Endothelial cell of umbilical vein (primary cell): ENCODE measurements around the gene KPNA5. TPM values are rescaled to one million over a fixed set of nuclear protein-coding genes. Genes with fewer than 3 reads are reported as not detected.

Source experiments
- BruUV-seq: library from RNA; stranded (reverse); fragments of 400-500 nt; replicated peaks from 2 replicates; lab custom pipeline; 2021; lab: Mats Ljungman, UMichigan
- CTCF ChIA-PET: fragments of 300-600, 350-600 bp; sonication (Branson Sonifier 250); formaldehyde crosslinking; loops from one replicate; lab custom pipeline; 2021; ENCODE audit warnings: antibody characterized with exemption, inconsistent platforms; lab: Charles Lee
- POLR2A ChIA-PET: fragments of 300-600, 350-600 bp; sonication (Branson Sonifier 250); formaldehyde crosslinking; loops from one replicate; lab custom pipeline; 2021; ENCODE audit warnings: antibody characterized with exemption, inconsistent platforms; lab: Charles Lee
- DNase-seq: peaks from one replicate; pipeline ENCODE4 v3.0.0-alpha.2; 2011; ENCODE audit warnings: low read depth, low spot score
- FAIRE-seq: peaks from 2 replicates; lab custom pipeline; 2011; peaks lifted over from hg19 to GRCh38; lab: Jason Lieb, UNC
- H2AFZ ChIP-seq: 2 replicates; pipeline ENCODE4 v1.6.0; 2012; ENCODE audit warnings: low read depth, low read length, control low read depth, inconsistent platforms
- H3K27ac ChIP-seq: 2 replicates; pipeline ENCODE4 v1.5.1; 2011; ENCODE audit warnings: low read depth, mild to moderate bottlenecking, control low read depth, low read length, moderate library complexity; ENCODE audit not compliant: insufficient read depth
- H3K27me3 ChIP-seq, 2 experiments: 2 replicates each; pipeline versions ENCODE4 v1.6.0 to v1.6.1; 2011; ENCODE audit warnings: low read length in 2 of 2, mixed read lengths in 1 of 2; ENCODE audit not compliant: control insufficient read depth in 2 of 2, insufficient read depth in 2 of 2
- H3K36me3 ChIP-seq, 2 experiments: 2 replicates in 1 of 2; 3 replicates in 1 of 2; pipeline ENCODE4 v1.5.1; 2011; ENCODE audit warnings: low read length in 2 of 2, mild to moderate bottlenecking in 1 of 2, moderate library complexity in 1 of 2; ENCODE audit not compliant: control insufficient read depth in 2 of 2, insufficient read depth in 2 of 2; ENCODE audit errors: extremely low read depth in 1 of 2
- H3K4me1 ChIP-seq: 3 replicates; pipeline ENCODE4 v1.5.1; 2011; ENCODE audit warnings: mild to moderate bottlenecking, low read length; ENCODE audit not compliant: control insufficient read depth, insufficient read depth; ENCODE audit errors: extremely low read depth
- H3K4me2 ChIP-seq: 2 replicates; pipeline ENCODE4 v1.6.1; 2011; ENCODE audit warnings: low read length, control low read depth, mixed read lengths; ENCODE audit not compliant: insufficient read depth
- H3K4me3 ChIP-seq, 3 experiments: fragments of 200-600 bp in 1 of 3; sonication (generic), shearing (Covaris generic) in 1 of 3; replicated peaks in 1 of 3; 2 replicates each; pipeline ENCODE4 v1.5.1; 2011 to 2016; ENCODE audit warnings: control low read depth in 3 of 3, low read length in 3 of 3, mild to moderate bottlenecking in 2 of 3, inconsistent platforms in 1 of 3, low read depth in 1 of 3, moderate library complexity in 1 of 3; ENCODE audit not compliant: insufficient read depth in 1 of 3
- H3K79me2 ChIP-seq: 2 replicates; pipeline ENCODE4 v1.6.0; 2012; ENCODE audit warnings: low read length, inconsistent platforms; ENCODE audit not compliant: control insufficient read depth, insufficient read depth
- H3K9ac ChIP-seq: replicated peaks from 2 replicates; pipeline ENCODE3; 2011; ENCODE audit warnings: low read length, control low read depth; ENCODE audit not compliant: insufficient read depth; ENCODE audit errors: extremely low read depth
- H3K9me1 ChIP-seq: replicated peaks from 3 replicates; pipeline ENCODE4 v1.6.0; 2011; ENCODE audit warnings: mild to moderate bottlenecking, low read length; ENCODE audit not compliant: control insufficient read depth, insufficient read depth; ENCODE audit errors: extremely low read depth
- H3K9me3 ChIP-seq: replicated peaks from 2 replicates; pipeline ENCODE4 v1.5.1; 2012; ENCODE audit warnings: low read length, inconsistent platforms; ENCODE audit not compliant: control insufficient read depth, insufficient read depth
- H4K20me1 ChIP-seq: replicated peaks from 2 replicates; pipeline ENCODE3; 2011; ENCODE audit warnings: mild to moderate bottlenecking, low read length; ENCODE audit not compliant: control insufficient read depth, insufficient read depth; ENCODE audit errors: extremely low read depth
- EZH2 ChIP-seq: IDR thresholded peaks from 2 replicates; pipeline ENCODE4 v1.6.1; 2012; ENCODE audit warnings: borderline replicate concordance, low read depth, mild to moderate bottlenecking, moderate library complexity, low read length, inconsistent platforms; ENCODE audit not compliant: severe bottlenecking
- FOS ChIP-seq: IDR thresholded peaks from 2 replicates; pipeline ENCODE4 v1.6.1; 2011; ENCODE audit warnings: mild to moderate bottlenecking, low read length, moderate library complexity, borderline replicate concordance; ENCODE audit not compliant: insufficient read depth
- GATA2 ChIP-seq: IDR thresholded peaks from 2 replicates; pipeline ENCODE4 v1.7.0; 2011; ENCODE audit warnings: low read depth, mild to moderate bottlenecking, moderate library complexity, mixed read lengths, low read length; ENCODE audit not compliant: insufficient read length, insufficient read depth
- JUN ChIP-seq: IDR thresholded peaks from 2 replicates; pipeline ENCODE4 v1.6.1; 2011; ENCODE audit warnings: borderline replicate concordance, low read depth; ENCODE audit not compliant: insufficient read length, insufficient read depth
- MAX ChIP-seq: IDR thresholded peaks from 2 replicates; pipeline ENCODE4 v1.6.1; 2011; ENCODE audit not compliant: insufficient read depth, insufficient read length
- MYC ChIP-seq: IDR thresholded peaks from one replicate; pipeline ENCODE4 v1.6.1; 2011; ENCODE audit warnings: mild to moderate bottlenecking, low read depth, low read length
- POLR2A ChIP-seq: IDR thresholded peaks from 2 replicates; pipeline ENCODE4 v1.6.1; 2012; ENCODE audit warnings: low read depth, mild to moderate bottlenecking, control low read depth, low read length
- POLR2AphosphoS5 ChIP-seq: IDR thresholded peaks from 2 replicates; pipeline ENCODE4 v1.6.1; 2012; ENCODE audit warnings: low read depth, mild to moderate bottlenecking, control low read depth, low read length, moderate library complexity; ENCODE audit not compliant: insufficient read depth
- dilution Hi-C: fragments of 300-500 bp; cut with MboI; formaldehyde crosslinking; loops from one replicate; pipeline ENCODE4 v1.15.0; 2019; ENCODE audit warnings: low sequenced_read_pairs; ENCODE audit not compliant: extremely low pct_ligation_motif_present
- intact Hi-C: fragments of 100-400 bp; cut with micrococcal nuclease; formaldehyde crosslinking; loops from one replicate; pipeline ENCODE4 v1.10.0; 2022
- polyA plus RNA-seq, 4 experiments: library from polyadenylated mRNA; depleted of rRNA in 3 of 4; stranded (reverse) in 3 of 4; unstranded in 1 of 4; fragments of >200 nt; gene quantifications; 2 replicates each; pipeline versions ENCODE4 v1.2.1 to v1.2.3, GENCODE V29; 2011 to 2012; ENCODE audit warnings: missing spikeins in 1 of 4
- total RNA-seq: library from RNA; stranded (reverse); gene quantifications from 2 replicates; pipeline ENCODE4 v1.2.3, GENCODE V29; 2021
- TF ChIP-seq, protein P1 (sequence below), 2 donors: IDR thresholded peaks; 1 replicate in 1 of 2; 2 replicates in 1 of 2; pipeline ENCODE4 v1.5.1; 2011; ENCODE audit warnings: low read length in 2 of 2, mild to moderate bottlenecking in 2 of 2, moderate library complexity in 2 of 2, control low read depth in 1 of 2, inconsistent platforms in 1 of 2, low read depth in 1 of 2; ENCODE audit not compliant: insufficient read depth in 1 of 2; ENCODE audit errors: extremely low read depth in 1 of 2

The KPNA5 gene
- total and polyA plus RNA-seq, 2 donors (not counting 3 experiments of a cell fraction or from before 2014, with no cell fraction given), result 1.6 to 8.9 TPM

DNA sequence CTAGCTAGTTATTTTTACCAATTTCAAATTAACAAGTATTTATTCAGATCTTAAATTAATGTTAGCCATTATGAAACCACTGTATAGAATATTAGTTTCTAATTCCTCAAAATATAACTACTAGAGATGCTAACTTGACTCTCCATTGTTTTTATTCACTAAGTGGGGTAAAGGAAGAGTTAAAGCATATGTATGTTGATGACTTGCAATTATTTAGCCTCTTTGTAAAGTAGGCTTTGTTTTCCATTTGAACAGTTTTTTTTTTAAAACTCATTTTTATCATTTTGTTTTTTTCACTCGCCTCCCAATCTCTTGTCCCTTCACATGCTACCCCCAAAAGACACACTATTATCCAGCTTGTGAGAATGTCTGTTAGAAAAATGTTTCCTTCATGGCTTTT lies 81.2 kb downstream of the KPNA5 start:
- FAIRE-seq, result no peak

More for the DNA sequence above, 81.2 kb downstream of the KPNA5 start:
- Histone ChIP-seq H3K9ac (no peak overlapping the region), H2AFZ (no peak overlapping the region), H4K20me1 (no peaks in the 10 kb centered on the region), H3K4me2 (no peak overlapping the region), H3K9me1 (no peaks in the 10 kb centered on the region), H3K79me2 (no peaks in the 10 kb centered on the region), H3K4me1 (peaks cover 7% of the 10 kb centered on the region), H3K27ac (no peak overlapping the region), H3K36me3 (no peaks in the 10 kb centered on the region), H3K4me3 (no peak overlapping the region), H3K9me3 (no peaks in the 10 kb centered on the region), H3K27me3 (peaks cover 12 to 17% of the 10 kb centered on the region in 2 experiments)
- ChIA-PET CTCF (interaction anchor here (0.9 kb wide), 1 partner anchor 180 kb away, joined by 3 read pairs; no protein-coding TSS in a partner anchor), POLR2A (no interaction called here)
- TF ChIP-seq, protein P1, sequence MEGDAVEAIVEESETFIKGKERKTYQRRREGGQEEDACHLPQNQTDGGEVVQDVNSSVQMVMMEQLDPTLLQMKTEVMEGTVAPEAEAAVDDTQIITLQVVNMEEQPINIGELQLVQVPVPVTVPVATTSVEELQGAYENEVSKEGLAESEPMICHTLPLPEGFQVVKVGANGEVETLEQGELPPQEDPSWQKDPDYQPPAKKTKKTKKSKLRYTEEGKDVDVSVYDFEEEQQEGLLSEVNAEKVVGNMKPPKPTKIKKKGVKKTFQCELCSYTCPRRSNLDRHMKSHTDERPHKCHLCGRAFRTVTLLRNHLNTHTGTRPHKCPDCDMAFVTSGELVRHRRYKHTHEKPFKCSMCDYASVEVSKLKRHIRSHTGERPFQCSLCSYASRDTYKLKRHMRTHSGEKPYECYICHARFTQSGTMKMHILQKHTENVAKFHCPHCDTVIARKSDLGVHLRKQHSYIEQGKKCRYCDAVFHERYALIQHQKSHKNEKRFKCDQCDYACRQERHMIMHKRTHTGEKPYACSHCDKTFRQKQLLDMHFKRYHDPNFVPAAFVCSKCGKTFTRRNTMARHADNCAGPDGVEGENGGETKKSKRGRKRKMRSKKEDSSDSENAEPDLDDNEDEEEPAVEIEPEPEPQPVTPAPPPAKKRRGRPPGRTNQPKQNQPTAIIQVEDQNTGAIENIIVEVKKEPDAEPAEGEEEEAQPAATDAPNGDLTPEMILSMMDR (IDR thresholded peaks at IDR 0.05; ENCODE audit: extremely low read depth in 1 of 2, insufficient read depth in 1 of 2, low read depth in 1 of 2, low read length in 2 of 2), result no peak
- TF ChIP-seq GATA2 (no peak), POLR2AphosphoS5 (no peak), MAX (no peak), MYC (no peak), JUN (no peak), FOS (no peak), EZH2 (no peak), POLR2A (no peak)
- no peak for DNase-seq
- intact Hi-C loops, result no loop called here
- no TSS peak for BruUV-seq
- dilution Hi-C loops, result no loop called here
